Naive thymus-derived CD4-positive, alpha-beta T cell (primary cell): ENCODE measurements around the gene SORCS2. TPM values are rescaled to one million over a fixed set of nuclear protein-coding genes. Genes with fewer than 3 reads are reported as not detected.
A peak's percentile ranks its signal among the peaks of the same experiment; 100 is the strongest.

Experiments used
- ATAC-seq: fragments of 150-1000 bp; cut with Tn5 transposase; 2 replicates; pipeline ENCODE4 v1.10.0; 2021; ENCODE audit warnings: mild to moderate bottlenecking, moderate library complexity
- CTCF ChIA-PET: fragments of 350-600 bp; sonication (Branson Sonifier 250); formaldehyde crosslinking; loops from one replicate; lab custom pipeline; 2021; ENCODE audit warnings: antibody characterized with exemption; lab: Charles Lee
- POLR2A ChIA-PET: fragments of 350-600 bp; sonication (Branson Sonifier 250); formaldehyde crosslinking; loops from one replicate; lab custom pipeline; 2021; ENCODE audit warnings: antibody characterized with exemption, inconsistent platforms; lab: Charles Lee
- DNase-seq, 9 donors: peaks; one replicate each; pipeline versions ENCODE4 v3.0.0 to v3.0.0-alpha.2; 2020 to 2022; ENCODE audit warnings: mixed read lengths in 1 of 9
- H3K27ac ChIP-seq: one replicate; pipeline ENCODE4 v1.7.0; 2013; ENCODE audit warnings: mild to moderate bottlenecking, low read depth, low read length, moderate library complexity
- H3K27me3 ChIP-seq, 2 donors: one replicate each; pipeline ENCODE4 v1.7.0; 2013; ENCODE audit warnings: low read length in 2 of 2, mild to moderate bottlenecking in 2 of 2, moderate library complexity in 2 of 2; ENCODE audit not compliant: control insufficient read depth in 2 of 2, insufficient read depth in 2 of 2
- H3K36me3 ChIP-seq, 3 experiments: 1 replicate in 2 of 3; 2 replicates in 1 of 3; pipeline ENCODE4 v1.7.0; 2013; ENCODE audit warnings: low read length in 3 of 3, mild to moderate bottlenecking in 3 of 3, moderate library complexity in 1 of 3; ENCODE audit not compliant: insufficient read depth in 3 of 3, control insufficient read depth in 2 of 3
- H3K4me1 ChIP-seq, 2 donors: one replicate each; pipeline ENCODE4 v1.7.0; 2013; ENCODE audit warnings: low read length in 2 of 2, mild to moderate bottlenecking in 2 of 2, moderate library complexity in 1 of 2; ENCODE audit not compliant: control insufficient read depth in 2 of 2, insufficient read depth in 2 of 2
- H3K4me3 ChIP-seq: 2 replicates; pipeline ENCODE4 v1.7.0; 2013; ENCODE audit warnings: mild to moderate bottlenecking, low read length
- H3K9me3 ChIP-seq, 3 experiments: 1 replicate in 2 of 3; 2 replicates in 1 of 3; pipeline ENCODE4 v1.7.0; 2013; ENCODE audit warnings: low read length in 3 of 3; ENCODE audit not compliant: control insufficient read depth in 2 of 3
- H3K27ac Mint-ChIP-seq, 9 donors: one replicate each; pipeline ENCODE4 v1.8.0; 2020 to 2022; ENCODE audit warnings: mixed read lengths in 9 of 9, mild to moderate bottlenecking in 8 of 9, moderate library complexity in 5 of 9, inconsistent platforms in 2 of 9
- H3K27me3 Mint-ChIP-seq, 5 donors: one replicate each; pipeline ENCODE4 v1.8.0; 2021 to 2022; ENCODE audit warnings: mixed read lengths in 5 of 5, mild to moderate bottlenecking in 1 of 5
- H3K36me3 Mint-ChIP-seq, 5 donors: one replicate each; pipeline ENCODE4 v1.8.0; 2020 to 2022; ENCODE audit warnings: mixed read lengths in 5 of 5, mild to moderate bottlenecking in 3 of 5, inconsistent platforms in 1 of 5
- H3K4me1 Mint-ChIP-seq, 7 donors: one replicate each; pipeline ENCODE4 v1.8.0; 2020 to 2022; ENCODE audit warnings: mixed read lengths in 7 of 7, mild to moderate bottlenecking in 3 of 7, inconsistent platforms in 1 of 7
- H3K4me3 Mint-ChIP-seq, 10 donors: one replicate each; pipeline ENCODE4 v1.8.0; 2020 to 2022; ENCODE audit warnings: mild to moderate bottlenecking in 10 of 10, mixed read lengths in 10 of 10, moderate library complexity in 6 of 10, inconsistent platforms in 2 of 10
- H3K9me3 Mint-ChIP-seq, 11 donors: one replicate each; pipeline ENCODE4 v1.8.0; 2020 to 2022; ENCODE audit warnings: mixed read lengths in 11 of 11, mild to moderate bottlenecking in 4 of 11, inconsistent platforms in 1 of 11, moderate library complexity in 1 of 11
- intact Hi-C, 2 donors: fragments of 100-400 bp; cut with micrococcal nuclease; formaldehyde crosslinking; loops; one replicate each; pipeline ENCODE4 v1.15.1; 2023
- polyA plus RNA-seq, 2 donors: library from polyadenylated mRNA; unstranded; fragments of 300-500 nt; fragmentation: Illumina TruSeq; gene quantifications; one replicate each; pipeline ENCODE4 v1.2.3, GENCODE V29; 2021
- total RNA-seq, 6 experiments: library from RNA in 5 of 6; stranded (reverse) in 5 of 6; gene quantifications; 1 replicate in 5 of 6; 2 replicates in 1 of 6; pipeline ENCODE4 v1.2.3 and lab custom pipeline; 2021 to 2026

The SORCS2 gene
- total and polyA plus RNA-seq, 7 experiments from 2014 or later = 0.10 TPM; not detected in 6

DNA sequence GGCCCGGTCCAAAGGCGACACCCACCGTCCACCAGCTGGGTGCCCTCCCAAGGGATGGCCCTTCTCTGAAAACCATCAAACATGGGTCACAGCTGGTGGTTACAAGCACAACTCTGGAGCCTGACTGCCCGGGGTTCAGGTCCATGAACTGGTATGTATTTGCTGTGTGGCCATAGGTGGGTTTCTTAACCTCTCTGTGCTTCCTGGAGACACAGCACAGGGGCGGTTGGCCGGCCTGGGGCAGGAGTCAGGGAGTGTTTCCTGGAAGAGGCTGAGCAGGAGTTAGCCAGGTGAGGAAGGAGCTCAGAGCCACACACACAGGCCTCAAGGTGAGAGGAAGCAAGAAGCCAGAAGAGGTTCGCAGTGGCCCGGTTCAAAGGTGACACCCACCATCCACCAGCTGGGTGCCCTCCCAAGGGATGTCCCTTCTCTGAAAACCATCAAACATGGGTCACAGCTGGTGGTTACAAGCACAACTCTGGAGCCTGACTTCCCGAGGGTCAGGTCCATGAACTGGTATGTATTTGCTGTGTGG lies 486.0 kb downstream of the SORCS2 start:
- Mint-ChIP-seq H3K4me3 (no peak overlapping the region), H3K4me1 (no peaks in the 10 kb centered on the region), H3K27me3 (peaks cover 0 to 5% (median 4%) of the 10 kb centered on the region in 5 donors), H3K36me3 (no peaks in the 10 kb centered on the region), H3K9me3 (peaks cover 0 to 13% (median 5%) of the 10 kb centered on the region in 11 donors), H3K27ac (peak overlapping the region in 1 of 9 donors; percentile 43)
- no peak for ATAC-seq
- intact Hi-C loops = no loop called here
- Histone ChIP-seq H3K9me3 (no peaks in the 10 kb centered on the region), H3K4me3 (no peak overlapping the region), H3K27ac (no peak overlapping the region), H3K36me3 (no peaks in the 10 kb centered on the region), H3K4me1 (no peaks in the 10 kb centered on the region), H3K27me3 (no peaks in the 10 kb centered on the region)
- no peak for DNase-seq
- ChIA-PET CTCF (no interaction called here), POLR2A (no interaction called here)

DNA sequence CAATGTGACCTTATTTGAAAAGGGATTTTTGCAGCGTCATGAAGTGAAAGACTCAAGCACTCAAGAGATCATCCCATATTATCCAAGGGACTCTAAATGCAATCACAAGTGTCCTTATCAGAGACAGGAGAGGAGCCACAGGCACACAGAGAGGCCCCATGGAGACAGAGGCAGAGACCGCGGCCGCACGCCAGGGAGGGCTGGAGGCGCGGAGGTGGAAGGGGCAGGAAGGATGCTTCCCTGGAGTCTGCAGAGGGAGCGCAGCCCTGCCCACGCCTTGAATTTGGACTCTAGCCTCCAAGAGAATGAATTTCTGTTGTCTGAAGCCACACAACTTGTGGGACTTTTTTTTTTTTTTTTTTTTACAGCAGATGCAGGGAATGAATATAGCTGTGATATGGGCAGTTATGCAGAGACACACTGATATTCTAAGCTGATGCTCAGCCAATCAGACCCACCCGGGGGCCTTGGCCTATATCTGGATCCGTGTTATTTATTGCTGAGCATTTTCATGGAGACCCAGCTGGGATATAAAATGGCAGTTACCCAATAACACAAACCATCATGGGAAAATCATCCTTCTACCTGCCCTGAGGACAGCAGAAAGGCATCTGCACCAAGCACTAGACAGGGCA lies 487.2 kb downstream of the SORCS2 start:
- Mint-ChIP-seq H3K27me3 (peaks cover 0 to 5% (median 4%) of the 10 kb centered on the region in 5 donors), H3K36me3 (no peaks in the 10 kb centered on the region), H3K4me1 (no peaks in the 10 kb centered on the region), H3K9me3 (peaks cover 0 to 15% (median 6%) of the 10 kb centered on the region in 11 donors), H3K4me3 (no peak overlapping the region), H3K27ac (no peak overlapping the region)
- CTCF ChIA-PET = no interaction called here
- Histone ChIP-seq H3K27ac (no peak overlapping the region), H3K4me3 (no peak overlapping the region), H3K27me3 (no peaks in the 10 kb centered on the region), H3K4me1 (no peaks in the 10 kb centered on the region), H3K36me3 (no peaks in the 10 kb centered on the region), H3K9me3 (no peaks in the 10 kb centered on the region)
- DNase-seq (no peak), ATAC-seq (no peak)
- intact Hi-C loops = no loop called here
- POLR2A ChIA-PET = no interaction called here

DNA sequence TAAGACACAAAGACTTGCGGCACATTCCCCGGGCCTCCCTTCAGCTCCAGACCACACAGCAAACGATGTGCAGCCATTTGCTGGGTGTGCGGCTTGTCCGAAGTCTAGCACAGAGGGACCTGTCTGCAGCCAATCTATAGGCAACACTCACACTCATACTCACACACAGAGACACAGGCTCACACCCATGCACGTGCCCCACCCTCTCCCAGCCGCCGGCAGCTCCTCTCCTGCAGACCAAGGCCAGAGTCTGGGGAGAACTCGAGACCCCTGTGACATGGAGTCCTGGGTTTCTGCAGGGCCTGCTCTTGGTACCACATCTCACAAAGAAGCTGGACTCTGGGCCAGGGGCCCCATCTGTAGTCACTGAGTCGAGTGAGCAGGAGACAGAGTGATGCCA lies 487.8 kb downstream of the SORCS2 start:
- H3K27me3 Mint-ChIP-seq = peaks cover 0 to 5% (median 4%) of the 10 kb centered on the region in 5 donors
- no peak overlapping the region for H3K27ac Mint-ChIP-seq
- no peak for ATAC-seq
- POLR2A ChIA-PET = no interaction called here
- peaks cover 0 to 15% (median 6%) of the 10 kb centered on the region in 11 donors for H3K9me3 Mint-ChIP-seq
- CTCF ChIA-PET = no interaction called here
- H3K4me3 Mint-ChIP-seq = no peak overlapping the region
- H3K36me3 Mint-ChIP-seq = no peaks in the 10 kb centered on the region
- no peaks in the 10 kb centered on the region for H3K36me3 ChIP-seq
- H3K4me3 ChIP-seq = no peak overlapping the region
- no peaks in the 10 kb centered on the region for H3K9me3 ChIP-seq
- no peaks in the 10 kb centered on the region for H3K27me3 ChIP-seq
- no peak overlapping the region for H3K27ac ChIP-seq
- DNase-seq = no peak
- H3K4me1 ChIP-seq = no peaks in the 10 kb centered on the region
- intact Hi-C loops = no loop called here
- H3K4me1 Mint-ChIP-seq = no peaks in the 10 kb centered on the region

DNA sequence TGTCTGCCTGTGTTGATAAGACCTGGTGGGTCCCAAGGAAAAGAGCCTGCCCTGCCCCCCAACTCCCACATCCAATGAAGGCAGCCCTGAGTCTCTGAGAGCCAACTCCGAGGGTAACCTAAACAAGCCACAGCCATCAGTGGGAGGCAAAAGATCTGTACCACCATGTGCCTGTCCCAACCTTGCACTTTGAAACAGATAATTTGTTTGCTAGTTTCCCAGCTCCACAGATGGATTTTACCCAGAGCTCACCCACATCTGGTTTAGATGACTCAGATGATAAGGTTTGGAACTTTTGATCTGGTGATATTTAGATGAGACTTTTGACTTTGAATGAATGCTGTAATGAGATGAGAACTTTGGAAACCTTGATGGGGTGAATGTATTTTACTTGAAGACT lies 488.4 kb downstream of the SORCS2 start:
- no peak overlapping the region for H3K27ac ChIP-seq
- Mint-ChIP-seq H3K27me3 (peaks cover 0 to 5% (median 4%) of the 10 kb centered on the region in 5 donors), H3K36me3 (no peaks in the 10 kb centered on the region), H3K9me3 (peaks cover 0 to 15% (median 6%) of the 10 kb centered on the region in 11 donors), H3K27ac (no peak overlapping the region), H3K4me1 (no peaks in the 10 kb centered on the region), H3K4me3 (no peak overlapping the region)
- H3K9me3 ChIP-seq = no peaks in the 10 kb centered on the region
- ChIA-PET CTCF (no interaction called here), POLR2A (no interaction called here)
- no peaks in the 10 kb centered on the region for H3K36me3 ChIP-seq
- DNase-seq (no peak), ATAC-seq (no peak)
- H3K27me3 ChIP-seq = no peaks in the 10 kb centered on the region
- no peak overlapping the region for H3K4me3 ChIP-seq
- no peaks in the 10 kb centered on the region for H3K4me1 ChIP-seq
- intact Hi-C loops = no loop called here

DNA sequence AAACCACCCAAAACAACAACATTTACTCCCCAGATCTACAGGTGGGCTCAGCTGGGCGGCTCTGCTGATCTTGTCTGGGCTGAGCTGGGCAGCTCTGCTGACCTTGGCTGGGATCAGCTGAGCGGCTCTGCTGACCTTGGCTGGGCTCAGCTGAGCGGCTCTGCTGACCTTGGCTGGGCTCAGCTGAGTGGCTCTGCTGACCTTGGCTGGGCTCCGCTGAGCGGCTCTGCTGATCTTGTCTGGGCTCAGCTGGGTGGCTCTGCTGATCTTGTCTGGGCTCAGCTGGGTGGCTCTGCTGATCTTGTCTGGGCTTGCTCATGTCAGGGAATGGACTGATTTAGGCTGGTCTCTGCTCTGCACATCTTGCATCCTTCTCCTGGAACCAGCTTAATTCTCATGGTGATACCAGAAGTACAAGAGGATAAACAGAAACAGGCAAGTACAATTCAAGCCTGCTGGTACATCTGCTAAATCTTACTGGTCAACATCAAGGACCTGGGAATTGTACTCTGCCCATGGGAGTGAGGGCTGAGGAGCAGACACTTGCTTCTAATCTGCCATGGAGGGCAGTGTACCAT lies 490.9 kb downstream of the SORCS2 start:
- Mint-ChIP-seq H3K4me1 (no peaks in the 10 kb centered on the region), H3K36me3 (no peaks in the 10 kb centered on the region), H3K4me3 (no peak overlapping the region), H3K27ac (no peak overlapping the region), H3K9me3 (peaks cover 0 to 15% (median 6%) of the 10 kb centered on the region in 11 donors), H3K27me3 (peaks cover 0 to 4% (median 2%) of the 10 kb centered on the region in 5 donors)
- H3K4me3 ChIP-seq = no peak overlapping the region
- no peaks in the 10 kb centered on the region for H3K27me3 ChIP-seq
- ATAC-seq (no peak), DNase-seq (no peak)
- intact Hi-C loops = no loop called here
- H3K4me1 ChIP-seq = no peaks in the 10 kb centered on the region
- no peaks in the 10 kb centered on the region for H3K9me3 ChIP-seq
- H3K36me3 ChIP-seq = no peaks in the 10 kb centered on the region
- POLR2A ChIA-PET = no interaction called here
- H3K27ac ChIP-seq = no peak overlapping the region
- CTCF ChIA-PET = no interaction called here

DNA sequence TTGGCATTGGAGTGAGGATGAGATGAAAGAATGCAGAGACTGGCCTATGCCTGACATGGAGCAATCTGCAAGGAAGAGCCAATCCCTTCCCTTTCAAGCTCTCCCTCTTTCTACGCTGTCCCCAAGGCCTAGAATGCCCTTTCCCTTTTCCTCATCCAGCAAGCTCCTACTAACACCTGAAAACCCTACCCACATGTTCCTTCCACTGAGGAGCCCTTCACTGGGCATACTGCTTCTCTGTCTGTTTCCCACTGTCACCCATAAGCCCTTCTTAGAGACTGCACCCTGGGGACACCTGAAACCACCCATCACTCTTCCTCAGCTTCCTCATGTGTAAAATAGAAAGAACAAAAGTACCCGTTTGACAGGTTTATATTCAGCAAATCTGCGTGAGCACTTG lies 492.0 kb downstream of the SORCS2 start:
- Mint-ChIP-seq H3K27me3 (peaks cover 0 to 4% (median 0%) of the 10 kb centered on the region in 5 donors), H3K4me3 (no peak overlapping the region), H3K4me1 (no peaks in the 10 kb centered on the region), H3K9me3 (peaks cover 0 to 15% (median 6%) of the 10 kb centered on the region in 11 donors), H3K36me3 (no peaks in the 10 kb centered on the region), H3K27ac (peak overlapping the region in 1 of 9 donors; percentile 17)
- H3K27ac ChIP-seq = no peak overlapping the region
- intact Hi-C loops = no loop called here
- ChIA-PET POLR2A (no interaction called here), CTCF (no interaction called here)
- ATAC-seq (no peak), DNase-seq (no peak)
- no peak overlapping the region for H3K4me3 ChIP-seq
- no peaks in the 10 kb centered on the region for H3K27me3 ChIP-seq
- H3K36me3 ChIP-seq = no peaks in the 10 kb centered on the region
- H3K4me1 ChIP-seq = no peaks in the 10 kb centered on the region
- no peaks in the 10 kb centered on the region for H3K9me3 ChIP-seq
